Measurements from ENCODE around the gene RDH16. TPM values are rescaled to one million over a fixed set of nuclear protein-coding genes. Genes with fewer than 3 reads are reported as not detected.

RDH16 gene
- total and polyA plus RNA-seq, 2 experiments from 2014 or later, result 0.52 to 0.66 TPM

DNA sequence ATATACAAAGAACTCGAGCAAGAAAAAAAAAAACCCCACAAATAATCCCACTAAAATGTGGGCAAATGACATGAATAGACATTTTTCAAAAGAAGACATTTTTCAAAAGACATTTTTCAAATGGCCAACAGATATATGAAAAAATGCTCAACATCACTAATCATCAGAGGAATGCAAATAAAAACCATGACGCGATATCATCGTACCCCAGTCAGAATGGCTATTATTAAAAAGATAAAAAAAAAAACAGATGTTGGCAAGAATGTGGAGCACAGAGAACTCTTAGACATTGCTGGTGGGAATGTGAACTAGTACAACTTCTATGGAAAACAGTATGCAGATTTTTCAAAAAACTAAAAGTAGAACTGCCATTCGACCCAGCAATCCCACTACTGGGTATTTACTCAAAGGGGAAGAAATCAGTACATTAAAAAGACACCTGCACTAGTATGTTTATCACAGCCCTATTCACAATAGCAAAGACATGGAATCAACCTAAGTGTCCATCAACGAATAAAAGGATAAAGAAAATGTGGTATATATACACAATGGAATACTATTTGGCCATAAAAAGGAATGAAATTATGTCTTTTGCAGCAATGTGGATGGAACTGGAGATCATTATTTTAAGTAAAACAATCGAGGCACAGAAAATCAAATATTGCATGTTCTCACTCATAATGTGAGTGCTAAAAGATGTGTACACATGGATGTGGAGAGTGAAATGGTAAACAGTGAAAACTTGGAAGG is 32.6 kb upstream of the RDH16 start:
- Histone ChIP-seq H4K20me1 (replicated peaks; ENCODE audit: insufficient read depth) (no peaks in the 10 kb centered on the region), H3K4me1 (ENCODE audit: insufficient read depth) (peaks cover 10% of the 10 kb centered on the region), H3K36me3 (ENCODE audit: insufficient read depth) (no peaks in the 10 kb centered on the region), H2AFZ (no peak overlapping the region), H3K79me2 (replicated peaks; ENCODE audit: insufficient read depth) (no peaks in the 10 kb centered on the region), H3F3A (replicated peaks; ENCODE audit: low read depth) (no peaks in the 10 kb centered on the region), H3K4me2 (no peak overlapping the region), H3K27me3 (ENCODE audit: insufficient read depth) (no peaks in the 10 kb centered on the region), H3K4me3 (no peak overlapping the region), H3K27ac (ENCODE audit: low read depth) (no peak overlapping the region), H3K9me2 (ENCODE audit: insufficient read depth) (no peaks in the 10 kb centered on the region)
- Mint-ChIP-seq H3K4me3 (no peak overlapping the region; the same call in 2 of the 3 replicates), H3K4me1 (peaks cover 18% of the 10 kb centered on the region), H3K36me3 (ENCODE audit: low read depth) (no peaks in the 10 kb centered on the region), H3K27me3 (ENCODE audit: insufficient read depth, low read depth, poor library complexity) (peaks cover 10% of the 10 kb centered on the region), H3K27ac (no peak overlapping the region), H3K9me3 (no peaks in the 10 kb centered on the region)
- ATAC-seq (no peak), DNase-seq (ENCODE audit: low spot score) (no peak)
- TF ChIP-seq POLR2AphosphoS5 (IDR thresholded peaks at IDR 0.05; ENCODE audit: low read depth) (no peak), ZNF114 (CRISPR knock-in tag; IDR thresholded peaks at IDR 0.05) (no peak), CTCF (conservative IDR thresholded peaks at IDR 0.05; ENCODE audit: low read depth in 2 of 2) (no peak), STAT1 (IDR thresholded peaks at IDR 0.05; ENCODE audit: unreplicated experiment) (no peak), ZNF462 (CRISPR knock-in tag; IDR thresholded peaks at IDR 0.05) (no peak), NANOG (IDR thresholded peaks at IDR 0.05; ENCODE audit: borderline replicate concordance) (no peak), EZH2phosphoT487 (IDR thresholded peaks at IDR 0.05; ENCODE audit: unreplicated experiment) (no peak), JUNB (IDR thresholded peaks at IDR 0.05; ENCODE audit: unreplicated experiment) (no peak), ZNF331 (CRISPR knock-in tag; IDR thresholded peaks at IDR 0.05; ENCODE audit: low read depth) (no peak), CREB1 (CRISPR knock-in tag; IDR thresholded peaks at IDR 0.05; ENCODE audit: low read depth) (no peak), EZH2 (IDR thresholded peaks at IDR 0.05; ENCODE audit: low read depth, unreplicated experiment) (no peak)
- TF ChIP-seq, protein P1, sequence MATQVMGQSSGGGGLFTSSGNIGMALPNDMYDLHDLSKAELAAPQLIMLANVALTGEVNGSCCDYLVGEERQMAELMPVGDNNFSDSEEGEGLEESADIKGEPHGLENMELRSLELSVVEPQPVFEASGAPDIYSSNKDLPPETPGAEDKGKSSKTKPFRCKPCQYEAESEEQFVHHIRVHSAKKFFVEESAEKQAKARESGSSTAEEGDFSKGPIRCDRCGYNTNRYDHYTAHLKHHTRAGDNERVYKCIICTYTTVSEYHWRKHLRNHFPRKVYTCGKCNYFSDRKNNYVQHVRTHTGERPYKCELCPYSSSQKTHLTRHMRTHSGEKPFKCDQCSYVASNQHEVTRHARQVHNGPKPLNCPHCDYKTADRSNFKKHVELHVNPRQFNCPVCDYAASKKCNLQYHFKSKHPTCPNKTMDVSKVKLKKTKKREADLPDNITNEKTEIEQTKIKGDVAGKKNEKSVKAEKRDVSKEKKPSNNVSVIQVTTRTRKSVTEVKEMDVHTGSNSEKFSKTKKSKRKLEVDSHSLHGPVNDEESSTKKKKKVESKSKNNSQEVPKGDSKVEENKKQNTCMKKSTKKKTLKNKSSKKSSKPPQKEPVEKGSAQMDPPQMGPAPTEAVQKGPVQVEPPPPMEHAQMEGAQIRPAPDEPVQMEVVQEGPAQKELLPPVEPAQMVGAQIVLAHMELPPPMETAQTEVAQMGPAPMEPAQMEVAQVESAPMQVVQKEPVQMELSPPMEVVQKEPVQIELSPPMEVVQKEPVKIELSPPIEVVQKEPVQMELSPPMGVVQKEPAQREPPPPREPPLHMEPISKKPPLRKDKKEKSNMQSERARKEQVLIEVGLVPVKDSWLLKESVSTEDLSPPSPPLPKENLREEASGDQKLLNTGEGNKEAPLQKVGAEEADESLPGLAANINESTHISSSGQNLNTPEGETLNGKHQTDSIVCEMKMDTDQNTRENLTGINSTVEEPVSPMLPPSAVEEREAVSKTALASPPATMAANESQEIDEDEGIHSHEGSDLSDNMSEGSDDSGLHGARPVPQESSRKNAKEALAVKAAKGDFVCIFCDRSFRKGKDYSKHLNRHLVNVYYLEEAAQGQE (IDR thresholded peaks at IDR 0.05; ENCODE audit: unreplicated experiment), result no peak
- TF ChIP-seq, protein P2, sequence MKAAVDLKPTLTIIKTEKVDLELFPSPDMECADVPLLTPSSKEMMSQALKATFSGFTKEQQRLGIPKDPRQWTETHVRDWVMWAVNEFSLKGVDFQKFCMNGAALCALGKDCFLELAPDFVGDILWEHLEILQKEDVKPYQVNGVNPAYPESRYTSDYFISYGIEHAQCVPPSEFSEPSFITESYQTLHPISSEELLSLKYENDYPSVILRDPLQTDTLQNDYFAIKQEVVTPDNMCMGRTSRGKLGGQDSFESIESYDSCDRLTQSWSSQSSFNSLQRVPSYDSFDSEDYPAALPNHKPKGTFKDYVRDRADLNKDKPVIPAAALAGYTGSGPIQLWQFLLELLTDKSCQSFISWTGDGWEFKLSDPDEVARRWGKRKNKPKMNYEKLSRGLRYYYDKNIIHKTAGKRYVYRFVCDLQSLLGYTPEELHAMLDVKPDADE (IDR thresholded peaks at IDR 0.05), result no peak

Data from GM23338 (cell line).